Testis (tissue), 3 donors: ENCODE results near the gene OVAAL. TPM values are rescaled to one million over a fixed set of nuclear protein-coding genes. Genes with fewer than 3 reads are reported as not detected.

Experiments
- DNase-seq: peaks from one replicate; pipeline ENCODE4 v3.0.0-alpha.2; 2019
- H3K27ac ChIP-seq, 2 donors: fragments of 200-600 bp; sonication (generic); one replicate each; pipeline ENCODE4 v1.5.1; 2019
- H3K27me3 ChIP-seq: fragments of 200-600 bp; sonication (generic); one replicate; pipeline ENCODE4 v1.5.1; 2019
- H3K36me3 ChIP-seq: fragments of 200-600 bp; sonication (generic); one replicate; pipeline ENCODE4 v1.5.1; 2017; ENCODE audit warnings: low read depth; ENCODE audit errors: missing control alignments
- H3K4me1 ChIP-seq: fragments of 200-600 bp; sonication (generic); one replicate; pipeline ENCODE4 v1.5.1; 2019
- H3K4me3 ChIP-seq, 2 donors: fragments of 200-600 bp; sonication (generic); one replicate each; pipeline ENCODE4 v1.5.1; 2017 to 2019
- H3K9me3 ChIP-seq: fragments of 200-600 bp; sonication (generic); one replicate; pipeline ENCODE4 v1.5.1; 2017
- POLR2A ChIP-seq: fragments of 450-650 bp; IDR thresholded peaks from one replicate; pipeline ENCODE4 v1.6.1; 2017; ENCODE audit warnings: antibody characterized with exemption, mild to moderate bottlenecking, moderate library complexity
- WGBS, 2 donors: methylation state at CpG; one replicate each; pipeline ENCODE4 v1.1.5; 2018; 5-methylcytosine and 5-hydroxymethylcytosine counted together
- intact Hi-C: fragments of 100-400 bp; cut with DNase I; formaldehyde crosslinking; loops from one replicate; pipeline ENCODE4 v1.15.1; 2023; ENCODE audit warnings: low total_unique reads
- polyA plus RNA-seq: library from polyadenylated mRNA; stranded (reverse); fragments of 350-450 nt; fragmentation: Illumina TruSeq; extraction: RNeasy Lipid Tissue Mini Kit (QIAGEN cat#74804); gene quantifications from one replicate; pipeline ENCODE4 v1.2.3, GENCODE V29; 2014; ENCODE audit warnings: low read depth, low replicate concordance; ENCODE audit not compliant: insufficient read depth
- total RNA-seq, 2 donors: library from RNA; depleted of rRNA; stranded (reverse); fragments of >200 nt; gene quantifications; one replicate each; pipeline ENCODE4 v1.2.3, GENCODE V29; 2016
- TF ChIP-seq, protein P1 (sequence below), 3 experiments: fragments of 450-650 bp in 2 of 3; fragments of 200-600 bp in 1 of 3; sonication (generic) in 1 of 3; IDR thresholded peaks; one replicate each; pipeline ENCODE4 v1.5.1; 2016 to 2019; ENCODE audit warnings: antibody characterized with exemption in 3 of 3, mild to moderate bottlenecking in 2 of 3, moderate library complexity in 1 of 3

The OVAAL gene
- total and polyA plus RNA-seq, 3 donors from 2014 or later, result not detected

DNA sequence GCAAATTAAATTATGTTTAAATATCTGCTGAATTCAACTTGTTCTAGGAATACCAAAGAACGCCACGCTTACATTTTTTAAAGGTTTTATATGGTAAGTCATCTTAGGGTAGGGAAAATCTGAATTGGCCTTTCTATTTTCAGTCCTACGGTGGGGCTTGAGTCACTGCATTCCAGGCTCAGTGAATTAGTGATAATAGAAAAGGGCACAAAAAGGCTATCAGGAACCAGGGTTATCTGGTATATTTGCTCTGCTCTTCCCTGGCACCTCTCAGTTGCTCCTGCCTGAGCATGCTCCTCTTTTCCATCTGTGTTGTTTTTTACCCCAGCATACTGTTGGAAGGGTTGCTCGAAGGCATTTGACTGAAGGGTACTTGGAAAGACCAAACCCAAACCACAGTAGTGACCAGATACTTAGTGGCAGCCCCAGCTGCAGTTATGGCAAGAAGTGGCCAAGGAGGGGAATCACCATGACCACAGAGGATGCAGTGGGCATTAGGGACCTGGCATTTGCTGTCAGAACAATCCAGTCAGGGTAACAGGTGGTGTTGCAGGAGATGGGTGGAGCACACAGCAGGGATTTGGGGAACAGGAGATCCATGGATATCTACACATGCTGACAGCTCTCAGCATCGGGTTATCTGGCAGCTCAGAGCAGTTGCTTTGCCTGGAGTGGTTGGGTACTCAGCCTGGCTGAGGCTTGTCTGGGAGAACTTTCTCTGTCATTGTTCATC is 2.3 kb downstream of the OVAAL start:
- Histone ChIP-seq H3K9me3 (no peaks in the 10 kb centered on the region), H3K27me3 (no peaks in the 10 kb centered on the region), H3K4me1 (peaks cover 6% of the 10 kb centered on the region), H3K36me3 (no peaks in the 10 kb centered on the region), H3K27ac (no peak overlapping the region), H3K4me3 (no peak overlapping the region)
- WGBS, 2 donors, result 81 to 88% methylated on average over 5 of the region's 5 CpGs
- intact Hi-C loops, result no loop called here
- no peak for DNase-seq
- TF ChIP-seq, protein P1, sequence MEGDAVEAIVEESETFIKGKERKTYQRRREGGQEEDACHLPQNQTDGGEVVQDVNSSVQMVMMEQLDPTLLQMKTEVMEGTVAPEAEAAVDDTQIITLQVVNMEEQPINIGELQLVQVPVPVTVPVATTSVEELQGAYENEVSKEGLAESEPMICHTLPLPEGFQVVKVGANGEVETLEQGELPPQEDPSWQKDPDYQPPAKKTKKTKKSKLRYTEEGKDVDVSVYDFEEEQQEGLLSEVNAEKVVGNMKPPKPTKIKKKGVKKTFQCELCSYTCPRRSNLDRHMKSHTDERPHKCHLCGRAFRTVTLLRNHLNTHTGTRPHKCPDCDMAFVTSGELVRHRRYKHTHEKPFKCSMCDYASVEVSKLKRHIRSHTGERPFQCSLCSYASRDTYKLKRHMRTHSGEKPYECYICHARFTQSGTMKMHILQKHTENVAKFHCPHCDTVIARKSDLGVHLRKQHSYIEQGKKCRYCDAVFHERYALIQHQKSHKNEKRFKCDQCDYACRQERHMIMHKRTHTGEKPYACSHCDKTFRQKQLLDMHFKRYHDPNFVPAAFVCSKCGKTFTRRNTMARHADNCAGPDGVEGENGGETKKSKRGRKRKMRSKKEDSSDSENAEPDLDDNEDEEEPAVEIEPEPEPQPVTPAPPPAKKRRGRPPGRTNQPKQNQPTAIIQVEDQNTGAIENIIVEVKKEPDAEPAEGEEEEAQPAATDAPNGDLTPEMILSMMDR (IDR thresholded peaks at IDR 0.05), result no peak
- no peak for TF ChIP-seq POLR2A

DNA sequence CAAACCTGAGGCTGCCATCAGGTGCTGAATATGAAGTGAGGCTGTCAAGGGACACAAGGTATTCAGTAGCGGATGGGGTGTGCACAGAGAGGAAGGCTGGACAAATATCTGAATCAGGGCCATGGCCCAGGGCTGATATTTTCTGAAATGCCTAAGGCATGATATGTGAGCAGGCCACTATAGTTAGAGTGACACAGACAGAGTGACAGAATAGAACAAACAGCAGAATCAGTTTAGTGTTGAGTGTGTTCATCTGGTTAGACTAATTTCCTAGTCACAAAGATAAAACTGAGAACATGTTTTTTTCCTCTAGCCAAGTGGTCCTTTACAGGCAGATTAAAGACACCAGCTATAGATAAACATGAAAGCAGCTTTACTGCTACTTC is 3.9 kb downstream of the OVAAL start:
- intact Hi-C loops, result no loop called here
- Histone ChIP-seq H3K4me1 (peaks cover 11% of the 10 kb centered on the region), H3K27me3 (no peaks in the 10 kb centered on the region), H3K27ac (no peak overlapping the region), H3K4me3 (no peak overlapping the region), H3K36me3 (no peaks in the 10 kb centered on the region), H3K9me3 (no peaks in the 10 kb centered on the region)
- TF ChIP-seq POLR2A, result no peak
- TF ChIP-seq, protein P1 (IDR thresholded peaks at IDR 0.05), result no peak
- no peak for DNase-seq
- WGBS, 2 donors, result 96 to 100% methylated on average over 1 of the region's 1 CpG

DNA sequence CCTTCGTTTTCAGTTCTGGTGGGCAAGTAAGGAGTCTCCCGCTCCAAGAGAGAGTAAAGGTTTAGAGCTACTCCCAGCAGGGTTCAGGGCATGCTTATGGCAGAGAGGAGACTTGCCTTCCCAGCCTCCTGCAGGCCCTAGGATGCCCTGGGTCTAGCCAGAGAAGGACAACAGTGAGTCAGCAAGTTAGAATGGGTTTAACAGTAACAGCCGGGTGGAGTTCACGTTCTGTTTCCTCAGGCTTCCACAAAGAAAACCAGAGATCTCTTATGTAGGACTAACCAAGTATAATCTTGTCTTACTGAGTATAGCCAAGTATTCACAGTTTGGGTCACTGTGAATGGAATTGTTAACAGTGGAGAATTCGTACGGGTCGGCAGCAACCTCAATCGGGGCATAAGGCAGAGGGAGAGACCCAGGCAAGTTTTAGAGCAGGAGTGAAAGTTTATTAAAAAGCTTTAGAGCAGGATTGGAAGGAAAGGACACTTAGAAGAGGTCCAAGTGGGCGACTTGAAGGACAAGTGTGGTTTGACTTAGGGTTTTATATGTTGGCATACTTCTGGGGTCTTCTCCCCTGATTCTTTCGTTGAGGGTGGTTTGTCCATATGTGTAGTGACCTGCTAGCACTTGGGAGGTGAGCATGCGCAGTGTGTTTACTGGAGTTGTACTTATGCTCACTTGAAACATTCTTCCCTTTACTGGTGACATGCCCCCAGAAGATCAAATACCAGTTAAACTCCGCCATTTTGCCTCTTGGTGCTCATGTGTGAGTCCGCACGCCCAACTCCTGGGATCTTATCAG is 4.5 kb downstream of the OVAAL start:
- intact Hi-C loops, result no loop called here
- WGBS, 2 donors, result 81 to 82% methylated on average over 14 of the region's 14 CpGs

DNA sequence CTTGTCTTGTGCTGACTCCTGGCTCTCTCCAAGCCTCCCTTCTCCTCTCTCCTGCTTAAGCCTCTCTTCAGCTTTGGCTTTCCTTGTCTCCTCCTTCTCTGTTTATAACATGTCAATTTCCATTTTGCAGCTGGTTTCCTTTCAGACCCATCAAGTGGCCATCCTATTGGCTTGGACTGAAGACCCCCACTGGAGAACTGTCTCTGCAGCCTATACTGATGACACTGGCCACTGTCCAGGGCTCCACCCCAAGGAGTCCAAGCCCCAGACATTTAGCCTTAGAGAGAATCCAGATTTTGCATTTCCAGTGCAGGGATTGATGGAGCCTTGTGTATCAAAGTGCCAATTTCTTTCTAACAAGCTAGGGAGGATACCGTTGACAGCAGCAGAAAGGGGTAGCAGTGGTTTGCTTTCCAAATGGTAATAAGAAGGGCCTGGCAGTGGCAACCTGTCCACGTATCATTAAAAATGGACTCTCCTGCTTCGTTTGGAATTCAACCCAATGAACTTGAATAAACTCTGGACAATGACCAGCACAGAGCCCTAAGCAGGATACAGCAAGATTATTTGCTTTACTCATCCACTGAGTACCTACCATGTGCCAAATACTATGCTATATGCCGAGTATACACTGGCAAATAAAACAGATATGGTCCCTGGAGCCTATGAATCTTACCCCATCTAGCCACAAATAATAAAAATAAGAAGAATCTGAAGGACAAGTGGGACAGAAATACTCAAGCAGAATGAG is 6.5 kb downstream of the OVAAL start:
- H3K4me3 ChIP-seq, result no peak overlapping the region
- WGBS, 2 donors, result 70 to 84% methylated on average over 4 of the region's 4 CpGs
- intact Hi-C loops, result no loop called here
- no peaks in the 10 kb centered on the region for H3K36me3 ChIP-seq
- no peak for DNase-seq
- H3K4me1 ChIP-seq, result peaks cover 12% of the 10 kb centered on the region
- no peaks in the 10 kb centered on the region for H3K9me3 ChIP-seq
- TF ChIP-seq, protein P1 (IDR thresholded peaks at IDR 0.05), result no peak
- H3K27me3 ChIP-seq, result no peaks in the 10 kb centered on the region
- peak overlapping the region in 1 of 2 donors; percentile 51 for H3K27ac ChIP-seq

More for the DNA sequence above, 4.5 kb downstream of the OVAAL start:
- Histone ChIP-seq H3K36me3 (no peaks in the 10 kb centered on the region), H3K27ac (no peak overlapping the region), H3K9me3 (no peaks in the 10 kb centered on the region), H3K4me3 (no peak overlapping the region), H3K27me3 (no peaks in the 10 kb centered on the region), H3K4me1 (peaks cover 11% of the 10 kb centered on the region)
- no peak for DNase-seq
- TF ChIP-seq POLR2A, result no peak
- TF ChIP-seq, protein P1 (IDR thresholded peaks at IDR 0.05), result no peak
